Effector CD4-positive, alpha-beta T cell (primary cell): ENCODE data around the gene KATNAL1.
"Not testable (repeated sequence)": the region's sequence is repeated elsewhere in the genome, so short reads cannot be mapped to it uniquely, and the experiment has no call there.

Source experiments
- DNase-seq: peaks from one replicate; pipeline ENCODE4 v3.0.0-alpha.2; 2020

Gene KATNAL1

GRCh38 chr13:30290812-30291436 lies 16.4 kb downstream of the KATNAL1 start:
- DNase-seq, result no peak

GRCh38 chr13:30289533-30289932 lies 17.8 kb downstream of the KATNAL1 start:
- no peak for DNase-seq

GRCh38 chr13:30286059-30286458 lies 21.3 kb downstream of the KATNAL1 start:
- DNase-seq, result not testable (repeated sequence)

GRCh38 chr13:30276178-30276577 lies 31.2 kb downstream of the KATNAL1 start:
- DNase-seq, result no peak

- DNase-seq, result no peak
These were observed 33.3 kb downstream of the KATNAL1 start for GRCh38 chr13:30274083-30274482.

GRCh38 chr13:30270035-30270434 lies 37.3 kb downstream of the KATNAL1 start:
- DNase-seq, result not testable (repeated sequence)

- no peak for DNase-seq
These were observed 38.7 kb downstream of the KATNAL1 start for GRCh38 chr13:30268673-30269072.

- DNase-seq, result no peak
These were observed 40.6 kb downstream of the KATNAL1 start for GRCh38 chr13:30266756-30267155.

GRCh38 chr13:30259149-30259733 lies 48.1 kb downstream of the KATNAL1 start:
- not testable (repeated sequence) for DNase-seq

- DNase-seq, result no peak
These were observed 49.8 kb downstream of the KATNAL1 start for GRCh38 chr13:30257468-30258099.

GRCh38 chr13:30256713-30257467 lies 50.5 kb downstream of the KATNAL1 start:
- no peak for DNase-seq

- no peak for DNase-seq
These were observed 51.7 kb downstream of the KATNAL1 start for GRCh38 chr13:30255696-30256095.

- DNase-seq, result no peak
These were observed 53.5 kb downstream of the KATNAL1 start for GRCh38 chr13:30253830-30254229.

GRCh38 chr13:30247406-30247805 lies 59.9 kb downstream of the KATNAL1 start:
- no peak for DNase-seq

GRCh38 chr13:30241532-30241931 lies 65.8 kb downstream of the KATNAL1 start:
- no peak for DNase-seq

- DNase-seq, result no peak
These were observed 66.7 kb downstream of the KATNAL1 start for GRCh38 chr13:30240608-30241007.

- DNase-seq, result no peak
These were observed 72.1 kb downstream of the KATNAL1 start for GRCh38 chr13:30235216-30235615.

- no peak for DNase-seq
These were observed 72.7 kb downstream of the KATNAL1 start for GRCh38 chr13:30234619-30235162.

- no peak for DNase-seq
These were observed 82.6 kb downstream of the KATNAL1 start for GRCh38 chr13:30224732-30225131.

GRCh38 chr13:30222254-30222653 lies 85.1 kb downstream of the KATNAL1 start:
- no peak for DNase-seq

- no peak for DNase-seq
These were observed 91.2 kb downstream of the KATNAL1 start for GRCh38 chr13:30216111-30216510.

- no peak for DNase-seq
These were observed 95.1 kb downstream of the KATNAL1 start for GRCh38 chr13:30212256-30212655.

GRCh38 chr13:30211745-30212144 lies 95.6 kb downstream of the KATNAL1 start:
- DNase-seq, result no peak
